Measurements from ENCODE around the gene GPATCH8. TPM values are rescaled to one million over a fixed set of nuclear protein-coding genes. Genes with fewer than 3 reads are reported as not detected.

GPATCH8 gene
- total RNA-seq = 39.0 TPM

DNA sequence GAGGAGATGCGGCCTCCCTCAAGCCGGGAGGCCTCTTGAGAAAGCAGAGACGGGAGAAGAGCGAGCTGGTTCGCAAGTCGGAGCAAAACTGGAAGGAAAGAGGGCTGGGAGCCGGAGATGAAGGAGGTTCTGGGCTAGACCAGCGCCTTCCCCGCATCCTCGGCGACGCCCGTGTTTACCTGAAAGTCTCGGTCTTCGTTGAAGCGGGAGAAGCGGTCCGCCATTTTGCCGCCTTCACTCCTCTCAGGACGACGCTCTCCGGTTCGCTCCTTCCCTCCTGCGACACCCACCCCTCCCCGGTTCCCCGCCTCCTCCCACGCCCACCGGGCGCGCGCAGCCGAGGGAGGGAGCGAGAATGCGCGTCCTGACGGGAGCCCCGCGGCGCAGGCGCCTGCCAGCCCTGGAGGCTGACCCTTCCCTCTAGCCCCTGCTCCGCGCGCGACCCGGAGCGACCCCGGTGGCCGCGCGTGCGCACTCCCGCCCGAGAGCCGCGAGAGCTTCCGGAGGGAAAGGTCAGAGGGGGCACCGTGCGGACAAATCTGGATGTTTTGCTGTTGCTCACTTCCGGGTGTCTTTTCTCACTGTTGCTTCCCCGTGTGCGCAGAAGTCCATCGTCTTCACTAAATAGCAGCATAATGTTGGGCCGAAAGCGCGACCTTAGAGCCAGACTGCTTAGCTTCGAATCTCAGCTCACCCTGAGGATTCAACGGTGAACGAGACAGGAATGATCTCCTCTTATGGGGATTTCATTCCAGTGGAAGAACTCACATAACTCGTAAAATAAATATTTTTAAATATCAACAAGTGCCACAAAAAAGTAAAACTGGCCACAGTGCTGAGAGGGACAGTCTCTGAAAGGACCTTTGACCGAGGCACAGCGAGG lies at the start of gene GPATCH8:
Gene GPATCH8 (minus strand): TSS at position 260 of the 883 bp plus-strand sequence. CDS start 36 bp downstream, at position 224.
- no peaks in the 10 kb centered on the region for H3K27me3 ChIP-seq
- no peaks in the 10 kb centered on the region for H3K36me3 ChIP-seq
- TF ChIP-seq POLR2AphosphoS5 (IDR thresholded peaks at IDR 0.05; ENCODE audit: insufficient read depth in 1 of 2, low read depth in 1 of 2) = peak in 1 of 2 donors; percentile 89
- TF ChIP-seq, protein P1, sequence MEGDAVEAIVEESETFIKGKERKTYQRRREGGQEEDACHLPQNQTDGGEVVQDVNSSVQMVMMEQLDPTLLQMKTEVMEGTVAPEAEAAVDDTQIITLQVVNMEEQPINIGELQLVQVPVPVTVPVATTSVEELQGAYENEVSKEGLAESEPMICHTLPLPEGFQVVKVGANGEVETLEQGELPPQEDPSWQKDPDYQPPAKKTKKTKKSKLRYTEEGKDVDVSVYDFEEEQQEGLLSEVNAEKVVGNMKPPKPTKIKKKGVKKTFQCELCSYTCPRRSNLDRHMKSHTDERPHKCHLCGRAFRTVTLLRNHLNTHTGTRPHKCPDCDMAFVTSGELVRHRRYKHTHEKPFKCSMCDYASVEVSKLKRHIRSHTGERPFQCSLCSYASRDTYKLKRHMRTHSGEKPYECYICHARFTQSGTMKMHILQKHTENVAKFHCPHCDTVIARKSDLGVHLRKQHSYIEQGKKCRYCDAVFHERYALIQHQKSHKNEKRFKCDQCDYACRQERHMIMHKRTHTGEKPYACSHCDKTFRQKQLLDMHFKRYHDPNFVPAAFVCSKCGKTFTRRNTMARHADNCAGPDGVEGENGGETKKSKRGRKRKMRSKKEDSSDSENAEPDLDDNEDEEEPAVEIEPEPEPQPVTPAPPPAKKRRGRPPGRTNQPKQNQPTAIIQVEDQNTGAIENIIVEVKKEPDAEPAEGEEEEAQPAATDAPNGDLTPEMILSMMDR (IDR thresholded peaks at IDR 0.05) = no peak
- peak in 1 of 2 donors; percentile 51 for TF ChIP-seq POLR2A (IDR thresholded peaks at IDR 0.05)
- DNase-seq (ENCODE audit: extremely low spot score in 2 of 2) = peak in 1 of 2 donors; percentile 91
- H3K27ac ChIP-seq = peak within 1 kb of the TSS; percentile 95
- peak within 1 kb of the TSS; percentile 78 to 93 for H3K4me3 ChIP-seq
- no peaks in the 10 kb centered on the region for H3K9me3 ChIP-seq
- intact Hi-C loops (cut with DNase I) = no loop called here
- peaks cover 49% of the 10 kb centered on the region for H3K4me1 ChIP-seq

DNA sequence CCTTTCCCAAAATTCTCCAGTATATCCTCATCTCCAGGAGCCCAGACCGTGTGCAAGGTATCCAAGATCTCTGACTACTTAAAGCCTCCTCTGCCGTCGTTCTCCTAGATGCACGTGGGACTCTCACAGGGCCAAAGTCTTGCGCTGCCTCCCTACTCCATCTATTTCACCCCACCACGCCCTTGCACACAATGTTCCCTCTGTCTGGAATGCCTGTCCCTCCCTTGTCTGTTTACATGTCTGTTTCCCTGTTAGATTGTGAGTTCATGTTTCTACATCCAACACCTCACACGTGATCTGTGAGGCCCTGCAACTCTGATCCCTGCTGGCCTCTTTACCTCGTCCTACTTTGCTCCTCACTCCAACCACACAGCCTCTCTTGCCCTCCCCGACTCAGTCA lies 49.2 kb upstream of the GPATCH8 start:
- Histone ChIP-seq H3K27ac (no peak overlapping the region), H3K27me3 (no peaks in the 10 kb centered on the region), H3K9me3 (no peaks in the 10 kb centered on the region), H3K4me1 (no peaks in the 10 kb centered on the region), H3K36me3 (no peaks in the 10 kb centered on the region), H3K4me3 (no peak overlapping the region)
- DNase-seq (ENCODE audit: extremely low spot score in 2 of 2) = no peak
- TF ChIP-seq, protein P1 (IDR thresholded peaks at IDR 0.05) = no peak
- intact Hi-C loops (cut with DNase I) = no loop called here

DNA sequence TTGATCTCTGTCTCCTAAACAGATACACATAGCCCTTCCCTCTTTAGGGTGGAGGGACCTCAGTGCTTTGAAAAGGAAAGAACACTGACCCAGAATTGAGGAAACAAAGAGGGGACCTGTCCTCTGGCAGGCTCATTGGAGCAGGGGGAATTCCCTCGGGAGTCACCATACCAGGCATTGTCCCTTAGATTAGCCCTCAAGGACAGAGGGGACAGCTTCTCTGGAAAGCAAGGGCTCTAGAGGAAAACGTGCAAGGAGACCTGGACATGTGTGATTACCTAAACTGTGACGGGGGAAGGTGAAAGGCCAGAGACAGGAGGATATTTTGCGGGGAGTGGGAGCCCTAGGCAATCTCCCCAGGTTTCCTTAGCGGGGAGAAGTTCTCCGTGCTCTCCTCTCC lies 46.5 kb upstream of the GPATCH8 start:
- H3K36me3 ChIP-seq = no peaks in the 10 kb centered on the region
- no peaks in the 10 kb centered on the region for H3K27me3 ChIP-seq
- H3K4me1 ChIP-seq = no peaks in the 10 kb centered on the region
- no peak overlapping the region for H3K4me3 ChIP-seq
- no peak for TF ChIP-seq POLR2A (IDR thresholded peaks at IDR 0.05)
- no peak for DNase-seq (ENCODE audit: extremely low spot score in 2 of 2)
- H3K27ac ChIP-seq = no peak overlapping the region
- intact Hi-C loops (cut with DNase I) = loop anchor here (5.0 kb wide), 1 partner anchor 83 kb away; no protein-coding TSS in a partner anchor
- H3K9me3 ChIP-seq = no peaks in the 10 kb centered on the region

DNA sequence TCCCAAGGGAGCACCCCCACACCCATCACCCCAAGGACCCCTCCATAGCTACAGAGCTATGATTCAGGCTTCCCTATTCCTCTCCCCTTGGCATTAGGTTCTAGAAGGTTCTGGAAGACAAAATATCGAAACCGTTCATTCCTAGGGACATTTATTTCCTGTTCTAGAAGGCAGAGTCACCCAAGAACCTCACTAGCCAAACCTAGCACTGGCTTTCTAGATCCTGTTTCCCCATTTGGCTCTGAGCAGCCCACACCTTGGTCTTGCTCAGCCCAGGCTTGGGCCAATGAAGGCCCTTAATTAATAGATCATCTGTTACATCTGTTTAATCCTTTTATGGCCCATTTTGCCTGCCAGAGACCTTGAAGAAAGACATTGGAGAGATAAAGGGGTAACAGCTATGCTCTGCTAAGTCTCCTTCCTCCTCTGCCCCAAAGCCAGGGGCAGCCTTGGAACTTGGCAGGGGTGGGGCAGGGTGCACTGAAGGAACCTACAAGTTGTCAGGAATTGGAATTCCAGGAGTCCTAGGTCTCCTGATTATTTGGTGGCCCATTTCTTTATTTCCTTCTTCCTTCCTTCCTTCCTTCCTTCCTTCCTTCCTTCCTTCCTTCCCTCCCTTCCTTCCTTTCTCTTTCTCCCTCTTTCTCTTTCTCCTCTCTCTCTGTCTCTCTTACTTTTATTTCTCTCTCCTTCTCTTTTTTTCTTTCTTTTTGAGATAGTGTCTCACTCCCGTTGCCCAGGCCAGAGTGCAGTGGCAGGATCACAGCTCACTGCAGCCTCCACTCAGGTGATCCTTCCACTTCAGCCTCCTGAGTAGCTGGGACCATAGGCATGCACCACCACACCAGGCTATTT lies 45.4 kb upstream of the GPATCH8 start:
- no peaks in the 10 kb centered on the region for H3K36me3 ChIP-seq
- TF ChIP-seq POLR2A (IDR thresholded peaks at IDR 0.05) = no peak
- TF ChIP-seq POLR2AphosphoS5 (IDR thresholded peaks at IDR 0.05; ENCODE audit: insufficient read depth in 1 of 2, low read depth in 1 of 2) = no peak
- TF ChIP-seq, protein P1 (IDR thresholded peaks at IDR 0.05) = no peak
- intact Hi-C loops (cut with DNase I) = loop anchor here (5.0 kb wide), 1 partner anchor 84 kb away; no protein-coding TSS in a partner anchor
- no peaks in the 10 kb centered on the region for H3K4me1 ChIP-seq
- DNase-seq (ENCODE audit: extremely low spot score in 2 of 2) = no peak
- no peak overlapping the region for H3K4me3 ChIP-seq
- H3K27me3 ChIP-seq = no peaks in the 10 kb centered on the region
- H3K27ac ChIP-seq = no peak overlapping the region
- H3K9me3 ChIP-seq = no peaks in the 10 kb centered on the region

DNA sequence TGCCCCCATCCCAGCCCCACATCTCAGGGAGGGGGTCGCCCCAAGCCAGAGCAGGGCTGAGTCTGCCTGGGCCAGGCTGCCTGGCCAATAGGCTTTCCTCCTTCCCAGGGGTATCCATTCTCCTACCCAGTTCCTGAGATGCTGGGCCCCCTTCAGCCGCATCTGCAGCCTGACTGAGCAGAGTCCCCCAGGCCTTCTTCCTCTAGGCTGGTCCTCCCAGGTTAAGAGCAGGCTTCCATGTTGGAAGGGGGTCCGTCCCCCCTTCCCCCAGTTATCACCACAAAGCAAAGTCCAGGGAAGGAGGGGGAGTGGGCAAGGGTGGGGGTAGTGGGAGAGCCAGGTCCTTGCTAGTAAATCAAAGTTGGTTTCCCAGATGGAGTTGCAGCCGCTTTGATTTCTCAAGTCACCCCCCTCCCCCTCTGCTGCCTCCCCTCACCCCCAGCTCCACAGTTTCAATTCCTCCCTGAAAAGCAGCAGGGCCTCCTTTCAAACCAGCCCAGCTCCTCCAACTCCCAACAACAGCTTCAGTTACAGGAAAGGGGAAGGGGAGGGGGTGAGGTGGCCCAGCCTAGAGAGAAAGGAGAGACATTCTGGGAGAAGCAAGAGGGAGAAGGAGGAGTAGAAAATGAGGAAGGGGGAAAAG lies 44.5 kb upstream of the GPATCH8 start:
- DNase-seq (ENCODE audit: extremely low spot score in 2 of 2) = no peak
- Histone ChIP-seq H3K27me3 (no peaks in the 10 kb centered on the region), H3K4me1 (no peaks in the 10 kb centered on the region), H3K27ac (no peak overlapping the region), H3K4me3 (no peak overlapping the region), H3K9me3 (no peaks in the 10 kb centered on the region), H3K36me3 (no peaks in the 10 kb centered on the region)
- TF ChIP-seq, protein P1 (IDR thresholded peaks at IDR 0.05) = no peak
- no peak for TF ChIP-seq POLR2A (IDR thresholded peaks at IDR 0.05)
- no peak for TF ChIP-seq POLR2AphosphoS5 (IDR thresholded peaks at IDR 0.05; ENCODE audit: insufficient read depth in 1 of 2, low read depth in 1 of 2)
- intact Hi-C loops (cut with DNase I) = loop anchor here (5.0 kb wide), 1 partner anchor 85 kb away; no protein-coding TSS in a partner anchor
